HG02678 (cell line): ENCODE results near the gene TRIM27.
"Not testable (repeated sequence)": the region's sequence is repeated elsewhere in the genome, so short reads cannot be mapped to it uniquely, and the experiment has no call there.

Source experiments
- ATAC-seq: cut with Tn5 transposase; IDR thresholded peaks from one replicate; pipeline ENCODE4 v1.9.1; 2021; ENCODE audit warnings: mild to moderate bottlenecking, moderate library complexity; ENCODE audit not compliant: unreplicated experiment

TRIM27 gene

GRCh38 chr6:28943557-28944411, 20.0 kb upstream of the TRIM27 start:
- no peak for ATAC-seq

- ATAC-seq: no peak
Observed at GRCh38 chr6:28943223-28943556, 19.4 kb upstream of the TRIM27 start.

GRCh38 chr6:28941684-28942448, 18.1 kb upstream of the TRIM27 start:
- ATAC-seq: no peak

GRCh38 chr6:28940858-28941683, 17.3 kb upstream of the TRIM27 start:
- peak; percentile 59 for ATAC-seq

GRCh38 chr6:28940294-28940857, 16.6 kb upstream of the TRIM27 start:
- ATAC-seq: no peak

GRCh38 chr6:28933069-28933468, 9.3 kb upstream of the TRIM27 start:
- ATAC-seq: no peak

GRCh38 chr6:28929887-28930620, 6.3 kb upstream of the TRIM27 start:
- ATAC-seq: no peak

GRCh38 chr6:28929339-28929738, 5.6 kb upstream of the TRIM27 start:
- not testable (repeated sequence) for ATAC-seq

- no peak for ATAC-seq
Observed at GRCh38 chr6:28927846-28928245, 4.1 kb upstream of the TRIM27 start.

- ATAC-seq: peak; percentile 31
Observed at GRCh38 chr6:28922821-28923317, 916 bp downstream of the TRIM27 start.

- ATAC-seq: no peak
Observed at GRCh38 chr6:28922004-28922820, 1.6 kb downstream of the TRIM27 start.

- ATAC-seq: no peak
Observed at GRCh38 chr6:28920281-28920680, 3.5 kb downstream of the TRIM27 start.

GRCh38 chr6:28914941-28915340, 8.8 kb downstream of the TRIM27 start:
- ATAC-seq: no peak

GRCh38 chr6:28910901-28911690, 12.7 kb downstream of the TRIM27 start:
- no peak for ATAC-seq

GRCh38 chr6:28907394-28907793, 16.4 kb downstream of the TRIM27 start:
- no peak for ATAC-seq

GRCh38 chr6:28906669-28907068, 17.1 kb downstream of the TRIM27 start:
- no peak for ATAC-seq

- no peak for ATAC-seq
Observed at GRCh38 chr6:28903686-28904085, 20.1 kb downstream of the TRIM27 start.

GRCh38 chr6:28901831-28902230, 22.0 kb downstream of the TRIM27 start:
- ATAC-seq: no peak
